HG03565 (cell line): ENCODE data around the gene LINGO4.

Experiments
- ATAC-seq: cut with Tn5 transposase; IDR thresholded peaks from one replicate; pipeline ENCODE4 v1.9.1; 2021; ENCODE audit warnings: mild to moderate bottlenecking, moderate library complexity; ENCODE audit not compliant: unreplicated experiment

LINGO4 gene

GRCh38 chr1:151815716-151816327 lies 10.6 kb upstream of the LINGO4 start:
- no peak for ATAC-seq

GRCh38 chr1:151814971-151815545 lies 9.8 kb upstream of the LINGO4 start:
- no peak for ATAC-seq

DNA sequence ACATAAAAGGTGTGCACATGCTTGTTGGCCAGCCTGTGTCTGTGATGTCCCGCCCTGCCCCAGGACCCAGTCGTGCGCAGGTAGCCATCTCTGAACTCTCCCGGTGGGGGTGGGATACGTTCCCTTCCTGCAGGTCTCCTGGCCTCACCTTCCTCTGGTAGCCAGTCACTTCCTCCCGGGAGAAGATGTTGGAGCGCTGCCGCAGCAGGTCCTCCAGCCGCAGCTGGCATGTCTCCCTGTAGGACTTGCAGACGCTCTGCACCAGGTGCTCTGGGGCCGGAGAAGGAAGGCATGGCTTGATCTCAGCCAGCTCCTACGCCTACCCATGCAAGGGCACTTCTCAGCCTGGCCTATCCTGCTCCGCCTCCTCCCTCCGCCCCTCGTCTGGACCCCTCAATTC lies 9.2 kb upstream of the LINGO4 start:
- ATAC-seq = no peak

DNA sequence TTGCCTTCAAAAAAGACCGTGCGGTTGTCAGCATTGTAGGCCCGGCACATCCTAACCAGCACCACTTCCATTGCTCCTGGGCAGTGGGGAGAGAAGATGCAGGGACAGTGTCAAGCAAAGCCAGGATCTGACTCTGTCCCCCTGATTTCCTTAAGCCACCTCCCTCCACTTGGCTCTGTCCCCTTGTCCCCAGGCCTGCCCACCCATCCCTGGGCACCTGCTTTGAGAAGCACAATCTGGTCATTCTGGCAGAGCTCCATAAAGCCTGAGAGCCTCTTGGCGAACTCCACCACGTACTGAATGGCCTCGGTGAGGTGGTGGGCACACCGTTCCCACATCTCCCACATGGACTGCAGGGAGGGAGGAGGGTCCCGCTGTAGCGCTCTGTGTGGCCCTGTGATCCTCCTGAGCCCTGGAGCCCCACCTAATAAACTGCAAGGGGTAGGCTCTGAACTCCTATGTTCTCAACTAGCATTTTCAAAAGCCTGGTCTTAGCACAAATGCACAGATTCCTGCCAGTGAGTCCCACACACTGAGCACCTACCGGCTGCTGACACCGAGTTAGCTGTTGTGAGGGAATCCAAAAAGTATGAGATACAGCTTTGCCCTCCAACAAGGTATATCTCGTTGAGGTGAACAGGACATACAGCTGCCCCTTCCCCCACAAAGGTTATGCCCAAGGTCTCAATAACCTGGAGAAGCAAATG lies 8.2 kb upstream of the LINGO4 start:
- no peak for ATAC-seq

GRCh38 chr1:151811181-151811580 lies 6.0 kb upstream of the LINGO4 start:
- no peak for ATAC-seq

DNA sequence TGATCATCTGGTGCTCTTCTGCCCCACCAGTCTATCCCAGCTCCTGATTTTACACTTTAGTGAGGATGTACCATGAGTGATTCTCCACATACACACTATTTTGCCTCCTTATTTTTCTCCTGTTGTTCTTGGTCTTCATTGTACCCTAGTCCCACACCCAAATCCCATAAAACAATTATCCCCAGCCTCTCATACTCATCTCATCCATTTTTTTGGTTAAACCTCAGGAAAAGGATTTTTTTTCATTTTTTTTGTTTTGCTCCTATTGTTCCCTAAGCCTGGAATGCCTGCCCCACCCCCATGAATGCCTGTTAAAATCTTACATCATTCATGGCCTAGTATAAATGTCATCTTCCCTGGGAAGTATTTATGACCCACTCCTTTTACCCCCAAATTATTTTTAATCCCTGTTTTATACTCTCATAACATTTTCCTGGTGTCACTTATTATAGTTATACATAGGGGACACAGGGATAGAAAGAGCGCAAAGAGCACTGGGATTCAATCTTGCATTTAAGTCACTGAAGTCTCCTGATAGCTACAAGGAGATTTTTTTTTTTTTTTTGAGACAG lies 4.9 kb upstream of the LINGO4 start:
- no peak for ATAC-seq

GRCh38 chr1:151809290-151809984 lies 4.2 kb upstream of the LINGO4 start:
- ATAC-seq = no peak

DNA sequence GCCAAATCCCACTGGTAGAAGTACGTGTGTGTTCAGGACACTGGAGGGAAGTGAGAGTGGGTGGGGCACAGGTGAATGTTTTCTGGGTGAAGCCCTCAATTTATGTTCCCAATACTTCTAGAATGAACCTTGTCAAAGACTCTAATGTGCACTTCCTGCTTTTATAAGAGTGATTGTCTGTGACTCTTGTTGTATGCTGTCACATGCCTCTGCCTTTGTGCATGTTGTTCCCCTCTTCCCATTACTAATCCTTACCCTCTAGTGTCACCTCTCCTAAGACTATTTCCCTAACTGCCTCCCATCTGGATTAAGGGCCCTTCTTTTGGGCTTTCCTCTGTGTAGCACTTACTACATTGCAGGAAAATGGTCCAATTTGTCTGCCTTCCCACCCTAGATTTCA lies 2.5 kb upstream of the LINGO4 start:
- no peak for ATAC-seq

- ATAC-seq = no peak
Measured at GRCh38 chr1:151807131-151807530, 1.9 kb upstream of the LINGO4 start.

GRCh38 chr1:151806170-151806569 lies 951 bp upstream of the LINGO4 start:
- no peak for ATAC-seq

DNA sequence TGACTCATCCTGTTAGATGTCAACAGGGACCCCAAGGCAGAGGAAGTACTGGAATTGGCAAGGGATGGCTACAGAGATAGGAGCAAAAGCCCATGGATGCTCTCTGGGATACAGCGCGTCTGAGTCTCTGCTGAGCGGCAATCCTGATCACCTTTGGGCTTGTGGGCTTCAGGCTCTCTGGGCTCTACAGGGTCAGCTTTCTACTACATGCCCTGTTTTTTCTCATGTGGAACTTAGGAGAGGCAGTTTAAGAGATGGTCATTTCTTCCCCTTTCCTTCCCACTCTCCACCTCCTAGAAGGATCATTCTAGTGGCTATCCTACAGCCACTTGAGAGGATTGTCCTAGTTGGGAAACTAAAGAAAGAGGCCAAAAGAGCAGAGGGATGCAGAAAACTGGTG lies 1.3 kb downstream of the LINGO4 start:
- ATAC-seq = no peak

- ATAC-seq = no peak
Measured at GRCh38 chr1:151803164-151803563, 2.1 kb downstream of the LINGO4 start.

- no peak for ATAC-seq
Measured at GRCh38 chr1:151802372-151802771, 2.8 kb downstream of the LINGO4 start.

GRCh38 chr1:151801846-151802245 lies 3.4 kb downstream of the LINGO4 start:
- ATAC-seq = no peak

GRCh38 chr1:151801310-151801820 lies 3.9 kb downstream of the LINGO4 start:
- ATAC-seq = no peak

GRCh38 chr1:151800830-151801229 lies 4.4 kb downstream of the LINGO4 start:
- no peak for ATAC-seq

GRCh38 chr1:151799179-151800022 lies 5.8 kb downstream of the LINGO4 start:
- no peak for ATAC-seq

DNA sequence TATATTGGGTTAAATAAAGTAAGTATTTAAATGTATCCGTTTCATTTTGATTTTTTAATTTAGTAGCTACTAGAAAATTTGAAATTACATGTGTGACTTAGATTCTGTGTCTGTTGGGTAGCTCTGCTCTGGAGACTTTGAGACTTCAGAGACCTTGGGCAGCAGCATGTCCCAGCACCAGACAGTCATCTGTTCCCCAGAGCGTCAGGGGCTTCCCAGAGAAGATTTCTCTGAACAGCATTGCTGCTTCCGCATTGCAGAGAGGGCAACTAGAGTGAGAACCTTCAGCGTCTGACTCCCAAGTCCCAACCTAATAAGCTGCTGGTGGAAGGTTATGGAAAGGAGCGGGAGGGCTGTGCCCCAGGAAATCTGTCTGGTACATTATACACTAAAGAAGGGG lies 6.6 kb downstream of the LINGO4 start:
- ATAC-seq = no peak

DNA sequence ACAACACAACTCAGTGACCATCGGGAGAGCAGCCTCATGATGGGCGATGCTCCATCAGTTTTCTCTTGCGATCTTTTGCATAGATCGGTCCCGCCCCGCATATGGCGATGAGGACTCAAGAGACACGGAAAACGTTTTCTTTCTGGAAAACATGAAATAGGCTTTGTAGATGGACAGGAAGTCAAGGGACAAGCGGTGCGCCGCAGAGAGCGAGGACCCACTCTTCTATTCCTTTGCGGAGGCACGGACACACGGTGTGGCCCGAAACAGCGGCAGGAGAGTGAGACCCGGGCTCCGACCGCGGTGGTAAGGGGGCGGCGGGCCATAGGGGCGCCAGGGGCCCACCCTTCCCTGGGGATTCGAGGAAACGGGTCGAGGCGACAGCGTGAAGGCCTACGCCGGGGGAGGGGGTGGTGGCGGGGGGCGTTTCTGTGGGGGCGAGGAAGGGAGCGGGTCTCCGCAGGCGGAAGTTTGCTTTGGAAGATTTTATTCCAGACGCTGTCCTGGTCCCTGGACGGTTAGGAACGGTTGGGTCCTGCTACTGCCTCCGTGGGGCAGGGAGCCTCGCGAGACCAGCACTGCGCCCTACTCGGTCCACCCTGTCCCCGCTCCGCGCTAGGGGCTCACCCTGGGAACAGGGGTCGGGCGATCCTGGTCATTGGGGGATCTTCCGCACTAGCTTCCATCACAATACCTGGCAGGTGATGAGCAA lies 14.1 kb downstream of the LINGO4 start:
- ATAC-seq = peak; percentile 6
